ENCODE data around the gene NET1. TPM values are rescaled to one million over a fixed set of nuclear protein-coding genes. Genes with fewer than 3 reads are reported as not detected.

Gene NET1
- polyA plus RNA-seq, 1 donor from 2014 or later = 3.7 TPM

- H3K27ac Mint-ChIP-seq = no peak overlapping the region
- peaks cover 6% of the 10 kb centered on the region for H3K36me3 Mint-ChIP-seq
- H3K27me3 Mint-ChIP-seq = peaks cover 1% of the 10 kb centered on the region
- no peak overlapping the region for H3K4me3 Mint-ChIP-seq
- peaks cover 10 to 18% (median 12%) of the 10 kb centered on the region in 3 donors for H3K9me3 Mint-ChIP-seq
- peaks cover 0 to 3% (median 3%) of the 10 kb centered on the region in 3 donors for H3K4me1 Mint-ChIP-seq
Measured at GRCh38 chr10:5416981-5417380, 4.6 kb downstream of the NET1 start.

DNA sequence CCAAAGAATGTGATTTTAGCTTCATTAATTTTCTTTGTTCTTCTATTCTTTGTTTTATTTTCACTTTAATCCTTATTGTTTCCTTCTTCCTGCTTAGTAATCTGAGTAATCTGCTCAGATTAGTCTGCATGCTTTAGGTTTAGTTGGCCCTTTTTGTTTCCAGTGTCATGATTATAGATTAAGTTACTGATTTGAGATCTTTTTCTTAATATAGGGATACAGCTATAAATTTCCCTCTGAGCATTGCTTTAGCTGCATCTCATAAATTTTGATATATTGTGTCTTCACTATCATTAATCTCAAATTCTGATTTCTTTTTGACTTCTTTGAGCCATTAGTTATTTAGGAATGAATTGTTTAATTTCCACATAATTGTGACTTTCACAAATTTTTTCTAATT lies 6.2 kb downstream of the NET1 start:
- peaks cover 8% of the 10 kb centered on the region for H3K36me3 Mint-ChIP-seq
- no peak overlapping the region for H3K27ac Mint-ChIP-seq
- peaks cover 1% of the 10 kb centered on the region for H3K27me3 Mint-ChIP-seq
- H3K4me1 Mint-ChIP-seq = no peaks in the 10 kb centered on the region
- H3K4me3 Mint-ChIP-seq = no peak overlapping the region
- H3K9me3 Mint-ChIP-seq = peaks cover 10 to 18% (median 12%) of the 10 kb centered on the region in 3 donors

DNA sequence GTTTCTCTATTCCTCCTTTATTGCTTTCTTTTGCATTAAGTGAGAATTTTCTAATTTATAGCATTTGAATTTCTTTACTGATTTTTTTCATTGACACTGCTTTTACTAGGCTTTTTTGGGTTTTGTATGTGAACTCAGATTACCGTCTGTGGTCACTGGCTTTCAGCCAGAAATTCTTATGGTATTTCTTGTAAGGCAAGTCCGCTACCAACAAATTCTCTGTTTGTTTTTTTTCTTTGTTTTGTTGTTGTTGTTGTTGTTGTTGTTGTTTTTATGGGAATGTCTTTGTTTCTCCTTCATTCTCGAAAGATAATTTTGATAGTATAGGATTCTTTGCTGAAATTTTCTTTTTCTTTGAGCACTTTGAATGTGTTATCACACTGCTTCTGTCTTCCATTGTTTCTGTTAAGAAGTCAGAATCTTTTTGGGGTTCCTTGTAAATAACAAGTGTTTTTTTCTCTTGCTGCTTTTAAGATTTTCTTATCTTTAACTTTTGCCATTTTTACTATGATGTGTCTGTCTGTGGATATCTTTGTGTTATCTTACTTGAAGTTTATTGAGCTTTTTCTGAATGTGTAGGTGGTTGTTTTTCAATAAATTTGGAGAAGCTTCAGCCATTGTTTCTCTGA lies 7.2 kb downstream of the NET1 start:
- Mint-ChIP-seq H3K27me3 (peaks cover 1% of the 10 kb centered on the region), H3K36me3 (peaks cover 8% of the 10 kb centered on the region), H3K27ac (no peak overlapping the region), H3K4me1 (no peaks in the 10 kb centered on the region), H3K4me3 (no peak overlapping the region), H3K9me3 (peaks cover 10 to 18% (median 12%) of the 10 kb centered on the region in 3 donors)

GRCh38 chr10:5423771-5424170 lies 11.4 kb downstream of the NET1 start:
- H3K36me3 Mint-ChIP-seq = peaks cover 6% of the 10 kb centered on the region
- peaks cover 4 to 13% (median 8%) of the 10 kb centered on the region in 3 donors for H3K9me3 Mint-ChIP-seq
- peaks cover 1% of the 10 kb centered on the region for H3K27me3 Mint-ChIP-seq
- peaks cover 0 to 3% (median 0%) of the 10 kb centered on the region in 3 donors for H3K4me1 Mint-ChIP-seq
- no peak overlapping the region for H3K27ac Mint-ChIP-seq
- H3K4me3 Mint-ChIP-seq = no peak overlapping the region

- Mint-ChIP-seq H3K27ac (no peak overlapping the region), H3K4me1 (peaks cover 0 to 3% (median 0%) of the 10 kb centered on the region in 3 donors), H3K27me3 (peaks cover 1% of the 10 kb centered on the region), H3K9me3 (peaks cover under 1 to 3% (median 2%) of the 10 kb centered on the region in 3 donors), H3K4me3 (no peak overlapping the region), H3K36me3 (peaks cover 4% of the 10 kb centered on the region)
Measured at GRCh38 chr10:5424751-5425150, 12.4 kb downstream of the NET1 start.

- H3K36me3 Mint-ChIP-seq = no peaks in the 10 kb centered on the region
- H3K4me1 Mint-ChIP-seq = peaks cover 0 to 6% (median 0%) of the 10 kb centered on the region in 3 donors
- H3K27ac Mint-ChIP-seq = no peak overlapping the region
- no peaks in the 10 kb centered on the region for H3K27me3 Mint-ChIP-seq
- H3K9me3 Mint-ChIP-seq = peaks cover 0 to 3% (median 0%) of the 10 kb centered on the region in 3 donors
- no peak overlapping the region for H3K4me3 Mint-ChIP-seq
Measured at GRCh38 chr10:5428133-5428532, 15.8 kb downstream of the NET1 start.

- Mint-ChIP-seq H3K9me3 (peaks cover 0 to 3% (median 0%) of the 10 kb centered on the region in 3 donors), H3K36me3 (no peaks in the 10 kb centered on the region), H3K27ac (no peak overlapping the region), H3K4me1 (peaks cover 0 to 5% (median 0%) of the 10 kb centered on the region in 3 donors), H3K4me3 (no peak overlapping the region), H3K27me3 (no peaks in the 10 kb centered on the region)
Measured at GRCh38 chr10:5433182-5433581, 20.8 kb downstream of the NET1 start.

GRCh38 chr10:5434017-5434753 lies 21.8 kb downstream of the NET1 start:
- peaks cover 0 to 3% (median 0%) of the 10 kb centered on the region in 3 donors for H3K9me3 Mint-ChIP-seq
- H3K4me1 Mint-ChIP-seq = peaks cover 0 to 5% (median 0%) of the 10 kb centered on the region in 3 donors
- H3K27me3 Mint-ChIP-seq = no peaks in the 10 kb centered on the region
- H3K27ac Mint-ChIP-seq = no peak overlapping the region
- no peaks in the 10 kb centered on the region for H3K36me3 Mint-ChIP-seq
- no peak overlapping the region for H3K4me3 Mint-ChIP-seq

GRCh38 chr10:5435328-5435727 lies 23.0 kb downstream of the NET1 start:
- no peak overlapping the region for H3K4me3 Mint-ChIP-seq

DNA sequence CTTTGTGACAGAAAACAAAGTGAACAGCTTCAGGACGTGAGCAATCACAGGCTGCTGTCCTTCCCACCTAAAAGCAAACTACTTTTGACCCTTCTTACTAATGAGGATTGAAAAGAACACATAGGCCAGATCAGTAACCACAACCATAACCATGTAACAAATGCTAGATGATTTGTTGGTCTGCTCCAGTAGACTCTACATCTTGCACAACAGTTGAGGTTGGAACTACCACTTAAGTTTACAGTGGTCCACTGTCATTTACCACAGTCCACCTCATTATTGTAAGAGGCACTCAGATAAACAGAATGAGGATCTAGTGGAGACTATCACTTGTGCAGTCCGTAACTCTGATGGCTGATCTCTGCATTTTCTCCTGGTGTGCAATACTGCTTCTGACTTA lies 27.8 kb downstream of the NET1 start:
- Mint-ChIP-seq H3K9me3 (no peaks in the 10 kb centered on the region), H3K27me3 (no peaks in the 10 kb centered on the region), H3K4me3 (no peak overlapping the region), H3K36me3 (no peaks in the 10 kb centered on the region), H3K4me1 (peaks cover 7 to 17% (median 11%) of the 10 kb centered on the region in 3 donors), H3K27ac (no peak overlapping the region)

More at GRCh38 chr10:5435328-5435727, 23.0 kb downstream of the NET1 start:
- Mint-ChIP-seq H3K9me3 (peaks cover 0 to 3% (median 0%) of the 10 kb centered on the region in 3 donors), H3K27ac (no peak overlapping the region), H3K27me3 (no peaks in the 10 kb centered on the region), H3K36me3 (no peaks in the 10 kb centered on the region), H3K4me1 (peaks cover 0 to 5% (median 0%) of the 10 kb centered on the region in 3 donors)

DNA sequence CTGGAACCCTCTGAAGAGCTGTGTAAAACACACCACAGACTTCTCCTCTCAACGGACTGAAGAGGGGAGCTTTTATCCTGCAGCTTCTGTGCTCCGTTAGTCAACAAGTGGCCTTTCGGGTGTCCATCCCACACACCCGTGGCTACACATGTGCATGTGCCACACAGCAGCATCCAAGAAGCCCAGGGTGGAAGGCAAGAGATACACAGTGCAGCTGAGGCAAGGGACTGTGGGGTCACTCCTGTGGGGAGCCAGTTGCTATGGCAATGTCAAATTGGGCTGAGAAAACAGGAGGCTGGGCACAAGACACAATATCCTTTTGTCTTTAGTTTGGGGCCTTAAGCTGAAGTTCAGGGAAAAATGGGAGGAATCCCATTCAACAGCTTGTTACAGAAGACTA lies 28.7 kb downstream of the NET1 start:
- Mint-ChIP-seq H3K4me1 (peaks cover 9 to 18% (median 12%) of the 10 kb centered on the region in 3 donors), H3K36me3 (no peaks in the 10 kb centered on the region), H3K9me3 (no peaks in the 10 kb centered on the region), H3K27ac (no peak overlapping the region), H3K27me3 (no peaks in the 10 kb centered on the region), H3K4me3 (no peak overlapping the region)

DNA sequence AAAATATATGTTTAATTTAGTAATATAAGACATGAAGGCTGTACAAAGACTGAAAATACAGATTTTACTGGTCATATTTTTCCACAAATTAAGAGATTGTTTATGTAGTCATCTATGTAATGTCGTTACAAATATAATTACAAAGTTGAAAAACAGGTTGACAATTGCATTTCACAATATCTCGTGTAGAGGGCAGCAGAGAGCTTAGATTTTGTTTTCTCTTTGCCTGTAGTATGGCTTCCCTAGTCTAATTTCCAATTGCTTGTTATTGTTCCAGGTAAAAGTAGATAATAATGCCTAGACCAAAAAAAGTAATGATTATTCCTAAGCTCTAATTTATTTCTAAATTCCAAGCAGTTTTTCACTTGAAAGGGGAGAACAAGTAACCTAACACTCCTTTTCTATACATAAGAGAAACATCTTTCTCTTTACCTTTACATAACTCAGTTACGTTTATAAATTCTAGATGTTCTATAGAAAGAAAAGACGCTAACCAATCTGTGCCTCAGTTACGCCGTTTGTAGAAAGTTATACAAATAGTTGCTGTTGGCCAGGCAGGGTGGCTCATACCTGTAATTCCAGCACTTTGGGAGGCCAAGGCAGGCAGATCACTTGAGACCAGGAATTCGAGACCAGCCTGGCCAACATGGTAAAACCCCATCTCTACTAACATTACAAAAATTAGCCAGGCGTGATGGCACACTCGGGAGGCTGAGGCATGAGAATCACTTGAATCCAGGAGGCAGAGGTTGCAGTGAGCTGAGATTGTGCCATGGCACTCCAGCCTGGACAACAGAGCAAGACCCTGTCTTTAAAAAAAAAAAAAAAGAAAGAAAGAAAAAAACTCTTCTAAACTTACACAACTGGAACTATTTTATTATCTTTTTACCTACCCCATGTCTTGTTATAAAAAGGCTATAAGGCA lies 30.0 kb downstream of the NET1 start:
- Mint-ChIP-seq H3K27ac (peak overlapping the region in 1 of 3 donors; percentile 6), H3K27me3 (no peaks in the 10 kb centered on the region), H3K4me3 (peak overlapping the region in 2 of 4 donors; percentile 59 to 74), H3K9me3 (no peaks in the 10 kb centered on the region), H3K36me3 (no peaks in the 10 kb centered on the region), H3K4me1 (peaks cover 21 to 30% (median 21%) of the 10 kb centered on the region in 3 donors)

DNA sequence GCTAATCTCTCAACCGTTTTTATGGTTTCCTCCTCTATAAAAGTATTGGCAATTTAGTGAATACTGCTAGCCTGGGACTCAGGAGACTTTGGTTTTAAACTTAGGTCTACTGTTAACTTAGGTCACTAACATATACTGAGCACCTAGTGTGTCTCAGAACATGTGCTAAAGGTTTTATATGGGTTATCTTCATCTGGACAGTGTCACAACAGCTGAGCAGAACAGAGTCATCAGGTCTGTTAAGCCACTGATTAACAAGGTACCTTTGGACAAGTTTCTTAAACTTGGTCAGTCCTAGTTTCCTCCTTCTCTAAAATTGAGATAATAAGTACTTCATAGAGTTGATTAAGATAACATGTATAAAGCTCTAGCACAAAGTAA lies 30.6 kb downstream of the NET1 start:
- H3K27me3 Mint-ChIP-seq = no peaks in the 10 kb centered on the region
- no peak overlapping the region for H3K27ac Mint-ChIP-seq
- H3K36me3 Mint-ChIP-seq = no peaks in the 10 kb centered on the region
- peaks cover 26 to 35% (median 26%) of the 10 kb centered on the region in 3 donors for H3K4me1 Mint-ChIP-seq
- no peak overlapping the region for H3K4me3 Mint-ChIP-seq
- H3K9me3 Mint-ChIP-seq = no peaks in the 10 kb centered on the region

- peak overlapping the region in 2 of 4 donors; percentile 4 to 66 for H3K4me3 Mint-ChIP-seq
- H3K36me3 Mint-ChIP-seq = no peaks in the 10 kb centered on the region
- H3K27me3 Mint-ChIP-seq = no peaks in the 10 kb centered on the region
- no peak overlapping the region for H3K27ac Mint-ChIP-seq
- no peaks in the 10 kb centered on the region for H3K9me3 Mint-ChIP-seq
- peaks cover 26 to 35% (median 26%) of the 10 kb centered on the region in 3 donors for H3K4me1 Mint-ChIP-seq
Measured at GRCh38 chr10:5443429-5443828, 31.1 kb downstream of the NET1 start.

DNA sequence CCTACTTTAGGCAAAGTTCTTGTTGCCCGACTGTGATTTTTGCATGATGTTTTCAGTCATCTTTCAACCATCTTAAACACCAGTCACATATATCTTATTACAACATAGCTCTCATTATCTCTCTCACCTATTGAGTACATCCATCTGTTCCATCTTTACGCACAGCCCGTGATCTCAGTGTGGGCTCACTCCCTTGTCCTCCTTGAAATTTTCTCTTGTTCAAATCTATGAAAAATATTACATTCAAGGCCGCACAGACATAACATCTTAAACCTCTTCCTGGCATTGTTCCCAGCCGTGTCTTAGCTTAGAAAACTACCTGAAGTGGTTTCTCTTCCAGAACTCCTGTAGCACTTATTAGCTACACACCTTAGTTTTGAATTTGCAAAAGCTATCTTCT lies 32.6 kb downstream of the NET1 start:
- Mint-ChIP-seq H3K27me3 (no peaks in the 10 kb centered on the region), H3K27ac (no peak overlapping the region), H3K9me3 (no peaks in the 10 kb centered on the region), H3K36me3 (no peaks in the 10 kb centered on the region), H3K4me1 (peaks cover 26 to 35% (median 26%) of the 10 kb centered on the region in 3 donors), H3K4me3 (no peak overlapping the region)
